AG08396 (cell line): ENCODE results near the gene ADGRG1.
A peak's percentile ranks its signal among the peaks of the same experiment; 100 is the strongest.

Experiments
- DNase-seq: peaks from one replicate; pipeline ENCODE4 v3.0.0; 2012; ENCODE audit warnings: low spot score, mixed read lengths

The ADGRG1 gene

DNA sequence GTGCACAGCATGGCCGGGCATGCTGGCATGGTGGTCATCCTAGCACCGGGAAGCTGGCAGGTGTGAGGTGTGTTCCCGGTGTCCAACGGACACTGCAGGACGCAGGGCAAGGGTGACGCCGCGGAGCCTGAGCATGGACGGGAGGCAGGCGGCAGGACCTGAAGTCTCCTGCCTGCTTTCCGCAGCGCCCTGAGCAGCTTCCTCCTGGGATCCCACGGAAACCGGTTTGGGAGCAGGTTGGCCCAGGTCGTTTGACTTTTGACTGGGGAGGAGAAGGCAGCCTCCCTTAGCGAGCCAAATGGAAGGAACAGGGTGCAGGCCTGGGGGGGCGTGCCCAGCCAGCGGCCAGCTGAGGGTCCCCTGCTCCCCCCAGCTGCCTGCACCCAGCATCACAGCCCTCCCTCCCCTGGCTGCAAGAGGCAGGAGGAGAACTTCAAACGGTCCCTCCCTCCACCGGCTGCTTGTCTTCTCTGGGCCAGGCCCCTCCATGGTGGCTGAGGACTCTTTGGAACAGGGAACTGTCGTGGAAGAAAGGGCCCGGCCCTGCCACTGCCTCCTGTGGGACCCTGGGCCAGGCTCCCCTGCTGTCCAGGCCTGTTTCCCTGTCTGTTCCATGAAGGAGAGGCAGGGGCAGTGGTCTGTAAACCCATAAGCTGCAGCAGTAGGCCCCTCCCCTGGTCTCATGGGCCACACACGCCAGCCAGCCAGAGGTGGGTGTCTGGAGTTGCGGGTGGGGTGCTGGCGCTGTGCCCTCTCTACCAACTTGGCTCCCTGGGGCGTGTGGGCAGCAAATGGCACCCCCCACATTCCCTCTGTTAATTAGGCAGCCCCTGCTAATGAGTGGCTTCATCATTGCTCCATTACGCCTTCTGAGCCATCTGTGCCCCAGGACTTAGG lies 7.8 kb upstream of the ADGRG1 start:
- DNase-seq = no peak

DNA sequence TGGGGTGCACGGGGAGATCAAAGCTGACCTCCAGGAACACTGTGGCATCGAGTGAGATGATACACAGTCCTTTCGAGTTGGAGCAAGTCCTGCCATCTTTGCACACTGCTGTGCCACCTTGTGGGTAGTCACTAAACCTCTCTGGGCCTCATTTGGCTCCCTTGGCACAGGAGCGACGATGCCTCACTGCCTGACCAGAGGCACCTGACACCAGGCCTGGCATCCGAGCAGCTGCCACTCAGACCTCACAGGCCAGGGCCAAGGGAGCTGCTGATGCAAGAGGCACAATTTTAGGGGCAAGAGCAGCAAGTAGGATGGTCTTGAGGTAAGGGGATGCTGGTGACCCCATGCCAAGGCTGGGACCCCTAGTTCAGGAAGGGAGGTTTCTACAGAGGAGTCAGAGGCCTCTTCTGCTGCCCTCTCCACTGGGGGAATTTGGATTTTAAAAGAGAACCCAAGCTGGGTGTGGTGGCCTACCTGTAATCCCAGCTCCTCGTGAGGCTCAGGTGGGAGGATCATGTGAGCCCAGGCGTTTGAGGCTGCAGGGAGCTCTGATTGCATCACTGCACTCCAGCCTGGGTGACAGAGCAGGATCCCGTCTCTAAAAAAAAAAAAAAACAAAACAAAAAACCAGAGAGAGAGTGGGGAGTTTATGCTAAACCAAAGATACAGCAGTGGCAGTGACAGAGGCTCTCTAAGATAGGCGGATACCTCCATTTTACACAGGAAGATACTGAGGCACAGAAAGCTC lies 6.7 kb upstream of the ADGRG1 start:
- no peak for DNase-seq

DNA sequence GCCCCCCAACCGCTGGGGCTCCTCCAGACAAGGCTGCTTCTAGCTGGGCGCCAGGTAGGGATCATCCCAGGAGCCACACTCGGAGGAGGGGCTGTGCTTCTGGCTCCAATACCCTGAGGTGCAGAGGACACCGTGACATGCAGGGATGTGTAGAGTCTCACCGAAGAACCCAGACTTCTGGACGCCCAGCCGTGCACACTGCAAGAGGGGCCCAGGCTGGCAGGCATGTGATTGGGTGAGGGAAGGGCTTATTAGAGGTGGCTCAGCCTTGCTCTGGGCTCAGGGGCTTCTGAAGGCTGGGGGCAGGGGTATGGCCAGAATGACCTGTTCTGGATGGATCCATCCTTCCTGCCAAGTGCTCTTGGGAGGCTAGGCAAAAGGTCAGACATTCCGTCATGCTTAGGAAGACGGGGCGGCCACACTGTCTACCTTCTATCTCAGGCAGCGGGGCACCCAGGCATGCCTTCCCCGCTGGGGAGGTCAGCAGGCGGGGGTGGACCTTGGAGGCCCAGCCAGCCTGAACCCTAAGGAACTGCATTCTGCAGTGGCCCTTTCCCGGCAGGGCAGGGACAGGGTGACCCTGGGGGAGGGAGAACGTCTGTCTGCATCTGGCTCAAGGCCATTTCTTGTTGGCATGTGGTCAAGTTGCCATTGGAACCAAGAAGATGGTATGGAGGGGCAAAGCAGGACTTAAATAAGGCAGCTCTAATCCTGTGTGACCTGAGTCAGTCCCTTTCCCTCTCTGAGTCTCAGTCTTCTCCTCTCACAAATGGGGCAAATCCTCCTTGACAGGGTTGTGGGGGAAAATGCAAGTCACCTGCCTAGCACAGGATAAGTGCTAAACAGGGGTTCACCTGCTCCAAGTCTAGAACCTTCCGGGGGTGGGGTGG lies 5.8 kb upstream of the ADGRG1 start:
- DNase-seq = no peak

DNA sequence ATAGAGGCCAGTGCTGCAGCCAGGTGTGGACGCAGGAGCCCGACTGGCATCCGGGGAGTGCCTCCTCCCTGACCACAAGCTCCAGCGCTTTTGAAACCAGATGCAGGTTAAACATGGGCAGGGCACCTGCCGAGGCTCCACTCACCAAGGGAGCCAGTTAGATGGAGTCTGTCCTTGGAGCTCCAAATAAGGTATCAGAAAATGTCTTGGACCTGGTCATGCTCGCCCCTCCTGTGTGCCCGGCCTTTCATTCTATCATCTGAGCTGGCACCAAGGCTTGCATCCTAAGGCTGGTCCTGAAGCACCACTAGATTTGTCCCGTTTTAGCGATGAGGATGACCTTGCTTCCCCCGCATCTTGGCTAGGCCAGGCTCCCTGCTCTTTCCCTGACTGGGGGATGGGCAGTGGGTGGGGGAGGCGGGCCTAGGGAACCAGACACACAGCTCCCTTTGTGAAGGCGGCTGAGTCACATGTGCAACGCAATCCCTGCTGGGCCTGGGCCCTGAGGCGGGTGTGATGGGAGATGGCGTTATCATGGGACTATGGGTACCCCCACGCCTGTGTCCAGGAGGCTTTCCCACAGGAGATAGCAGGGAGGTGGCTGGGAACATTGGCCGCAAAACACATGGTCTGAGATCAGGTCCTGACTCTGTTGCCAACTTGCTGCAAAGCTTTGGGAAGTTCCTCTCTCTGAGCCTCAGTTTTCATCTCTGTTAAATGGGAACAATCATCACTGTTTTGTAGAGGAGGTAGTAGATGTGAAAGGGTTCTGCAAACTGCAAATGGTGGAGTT lies 5.0 kb upstream of the ADGRG1 start:
- no peak for DNase-seq

DNA sequence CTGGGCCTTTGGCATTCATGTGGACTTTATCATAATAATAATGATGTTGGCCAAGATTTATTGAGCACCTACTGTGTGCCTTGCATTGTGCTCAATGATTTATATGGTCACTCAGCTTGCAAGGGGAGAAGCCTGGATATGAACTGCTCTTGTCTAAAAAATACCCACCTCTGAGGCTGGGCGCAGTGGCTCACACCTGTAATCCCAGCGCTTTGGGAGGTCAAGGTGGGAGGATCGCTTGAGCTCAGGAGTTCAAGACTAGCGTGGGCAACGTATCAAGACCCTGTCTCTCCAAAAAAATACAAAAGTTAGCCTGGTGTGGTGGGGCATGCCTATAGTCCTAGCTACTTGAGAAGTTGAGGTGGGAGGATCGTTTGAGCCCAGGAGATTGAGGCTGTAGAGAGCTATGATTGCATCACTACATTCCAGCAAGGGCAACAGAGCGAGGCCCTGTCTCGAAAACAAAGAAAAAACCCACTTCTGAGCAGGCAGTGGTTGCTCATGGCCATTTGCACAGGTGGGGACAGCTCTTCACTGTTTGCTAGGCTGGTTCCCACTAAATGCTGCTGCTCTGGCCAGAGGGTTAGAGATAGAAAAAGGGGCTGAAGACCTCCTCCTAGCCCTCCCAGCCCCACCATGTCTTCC lies 4.3 kb upstream of the ADGRG1 start:
- no peak for DNase-seq

DNA sequence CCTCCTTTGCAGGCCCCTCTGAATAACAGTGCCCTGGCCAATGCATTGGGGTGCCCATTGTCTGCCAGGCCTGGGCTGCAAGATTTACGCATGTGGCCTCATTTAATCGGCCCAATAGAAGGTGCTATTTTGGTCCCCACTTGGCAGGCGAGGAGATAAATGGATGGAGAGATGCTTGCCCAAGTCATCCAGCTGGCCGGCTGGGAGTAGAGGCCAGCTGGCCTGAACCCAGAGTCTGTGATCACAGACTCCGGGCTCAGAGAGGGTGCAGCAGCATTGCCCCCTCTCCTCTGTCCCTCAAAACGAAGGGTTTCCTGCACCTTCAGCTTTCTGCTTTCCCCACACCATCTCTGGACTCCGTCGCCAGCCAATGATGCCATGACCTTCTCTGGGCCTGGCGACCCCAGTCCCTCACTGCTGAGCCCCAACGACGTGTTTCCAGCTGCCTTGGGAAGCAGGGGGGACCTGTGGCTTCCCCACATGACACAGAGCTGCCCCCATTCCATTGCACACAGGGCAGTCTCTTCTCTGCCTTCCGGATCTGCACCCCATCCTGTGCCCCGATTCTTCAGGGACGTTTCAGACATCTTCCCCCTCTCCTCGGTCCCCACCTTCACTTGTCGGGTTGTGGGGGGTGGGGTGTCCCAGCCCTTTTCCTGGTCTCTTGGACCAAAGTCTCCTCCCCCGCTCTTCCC lies 3.5 kb upstream of the ADGRG1 start:
- no peak for DNase-seq

DNA sequence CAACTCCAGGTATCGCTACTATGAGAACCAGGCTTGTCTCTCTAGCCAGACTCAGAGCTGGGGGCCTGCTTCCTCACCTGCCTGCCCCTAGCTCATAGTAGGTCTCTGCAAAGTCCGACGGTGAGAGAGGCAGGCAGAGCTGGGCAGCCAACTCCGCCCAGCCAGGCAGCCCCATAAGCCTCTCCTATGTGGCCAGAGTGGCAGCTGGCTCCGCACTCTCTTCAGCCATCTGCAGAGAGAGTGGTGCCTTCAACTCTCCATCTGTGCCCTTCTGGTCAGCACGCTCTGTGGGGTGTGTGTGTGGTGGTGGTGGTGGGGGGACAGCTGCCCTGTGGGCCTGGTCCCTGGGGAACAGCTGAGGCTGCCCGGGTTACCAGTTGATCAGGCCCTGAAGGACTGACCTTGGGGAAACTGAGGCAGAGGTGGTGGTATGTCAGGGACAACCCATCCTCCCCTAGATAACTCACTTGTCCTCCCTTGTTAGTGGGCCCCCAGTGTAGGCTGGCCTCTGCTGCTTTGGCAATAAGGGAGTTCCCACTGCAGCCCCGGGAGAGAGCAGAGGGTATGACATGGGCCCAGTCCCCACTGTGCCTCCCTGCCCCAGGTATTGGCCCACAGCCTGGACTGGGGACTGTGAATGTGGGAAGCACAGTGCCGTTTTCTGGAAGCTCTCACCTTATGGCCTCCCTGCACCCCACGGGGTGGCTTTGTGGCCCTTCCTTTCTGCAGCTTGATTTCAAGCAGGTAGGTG lies 1.8 kb upstream of the ADGRG1 start:
- no peak for DNase-seq

DNA sequence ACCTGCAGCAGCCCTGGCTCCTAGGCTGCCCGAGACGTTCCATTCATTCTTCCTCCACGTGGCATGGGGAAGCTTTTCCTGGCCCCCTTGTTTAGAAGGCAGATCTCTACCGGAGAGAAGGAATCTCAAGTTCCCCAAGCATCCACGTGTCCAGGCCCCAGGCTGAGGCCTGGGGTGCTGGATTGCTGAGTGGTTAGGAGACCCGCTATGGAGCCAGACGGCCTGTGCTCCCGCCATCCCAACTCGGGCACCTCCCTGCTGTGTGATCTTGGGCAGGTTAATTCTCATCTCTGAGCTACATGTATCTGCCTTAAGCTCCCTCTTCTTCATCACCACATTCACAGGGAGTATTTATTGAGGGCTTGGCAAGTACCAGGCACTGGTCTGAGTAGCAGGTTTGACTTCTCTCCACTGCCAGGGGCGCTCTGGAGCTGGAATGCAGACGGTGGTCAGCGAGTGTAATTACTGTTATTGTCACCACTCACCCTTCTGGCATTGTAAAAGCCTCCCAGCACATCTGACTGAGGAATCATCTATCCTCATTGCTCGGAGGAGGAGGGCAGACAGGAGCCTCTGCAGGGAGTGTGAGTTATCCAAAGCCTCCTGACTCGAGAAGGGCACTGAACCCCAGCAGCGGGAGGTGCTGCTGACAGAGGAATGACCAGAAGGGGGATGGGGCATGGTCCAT lies 1.1 kb upstream of the ADGRG1 start:
- DNase-seq = peak; percentile 70

DNA sequence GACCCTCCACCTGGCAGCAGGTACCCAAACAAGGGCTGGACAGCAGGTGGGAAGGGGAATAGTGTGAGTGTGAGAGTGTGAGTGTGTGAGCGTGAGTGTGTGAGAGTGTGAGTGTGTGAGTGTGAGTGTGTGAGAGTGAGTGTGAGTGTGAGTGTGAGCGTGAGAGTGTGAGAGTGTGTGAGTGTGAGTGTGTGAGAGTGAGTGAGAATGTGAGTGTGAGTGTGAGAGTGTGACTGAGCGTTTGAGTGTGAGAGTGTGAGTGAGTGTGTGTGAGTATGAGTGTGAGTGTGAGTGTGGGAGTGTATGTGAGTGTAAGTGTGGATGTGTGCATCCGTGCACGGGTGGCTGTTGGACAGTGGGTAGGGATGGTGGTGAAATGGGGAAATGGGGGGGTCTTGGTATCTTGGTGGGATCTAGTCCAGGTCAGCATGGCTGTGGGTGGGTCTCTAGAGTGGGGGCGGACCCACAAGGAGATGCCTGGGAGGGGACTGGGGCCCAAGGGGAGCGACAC lies 408 bp downstream of the ADGRG1 start:
- no peak for DNase-seq

DNA sequence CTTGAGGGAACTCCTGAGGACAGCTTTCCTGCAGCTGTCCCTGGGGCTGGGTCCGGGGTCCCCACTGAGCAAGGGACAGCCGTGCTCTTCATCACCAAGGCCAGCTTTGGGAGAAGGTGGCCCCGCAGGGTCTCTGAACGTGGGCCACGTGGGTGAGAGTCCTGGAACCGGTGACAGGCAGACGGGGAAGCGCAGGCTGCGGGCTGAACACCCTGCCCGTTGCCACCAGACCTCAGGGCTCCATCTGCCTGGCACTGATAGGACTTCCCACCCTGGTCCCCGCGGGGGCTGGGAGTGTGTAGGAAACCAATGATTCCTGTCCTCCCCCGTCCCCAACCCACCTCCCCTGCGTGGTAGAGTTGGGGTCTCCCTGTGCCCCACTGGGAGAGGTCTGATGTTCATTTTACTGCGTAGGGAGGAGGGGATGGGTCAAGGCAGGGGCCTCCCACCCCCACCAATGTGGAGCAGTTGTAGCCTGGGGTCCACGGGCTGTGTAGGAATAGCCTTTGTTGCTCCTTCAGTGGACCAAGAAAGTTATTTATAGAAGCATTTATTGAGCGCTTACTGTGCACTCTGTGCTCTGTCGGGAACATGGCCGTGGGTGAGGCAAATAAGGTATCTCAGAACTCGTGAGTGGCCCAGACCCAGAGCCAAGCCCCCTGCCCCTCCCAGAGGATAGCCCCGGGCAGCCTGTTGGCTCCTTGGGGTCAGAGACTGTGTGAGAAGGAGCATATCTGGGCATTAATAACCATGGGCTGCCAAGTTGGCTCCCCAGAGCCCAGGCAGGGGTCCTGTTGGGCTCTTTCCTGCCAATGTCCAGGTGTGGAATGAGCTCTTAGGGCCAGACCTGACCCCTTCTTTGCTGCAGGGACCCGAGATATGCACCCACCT lies 1.3 kb downstream of the ADGRG1 start:
- no peak for DNase-seq

DNA sequence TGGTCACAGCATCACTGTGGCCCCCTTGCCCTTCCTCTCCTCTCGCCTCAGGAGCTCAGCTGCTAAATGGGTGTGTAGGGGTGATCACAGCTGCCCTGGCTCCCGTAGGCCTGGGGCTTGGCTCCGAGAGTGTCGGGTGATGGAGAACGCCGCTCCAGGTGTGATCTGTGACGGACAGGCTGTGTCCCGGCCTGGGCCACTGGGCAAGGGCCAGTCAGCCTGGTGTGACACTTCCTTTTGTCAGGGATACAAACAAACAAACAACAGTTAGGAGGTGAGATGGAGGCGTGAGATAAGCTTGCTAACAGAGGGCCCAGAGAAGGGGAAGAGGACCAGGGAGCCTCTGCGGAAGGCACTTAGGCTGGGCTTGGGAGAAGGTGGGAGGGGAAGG lies 2.0 kb downstream of the ADGRG1 start:
- DNase-seq = no peak

DNA sequence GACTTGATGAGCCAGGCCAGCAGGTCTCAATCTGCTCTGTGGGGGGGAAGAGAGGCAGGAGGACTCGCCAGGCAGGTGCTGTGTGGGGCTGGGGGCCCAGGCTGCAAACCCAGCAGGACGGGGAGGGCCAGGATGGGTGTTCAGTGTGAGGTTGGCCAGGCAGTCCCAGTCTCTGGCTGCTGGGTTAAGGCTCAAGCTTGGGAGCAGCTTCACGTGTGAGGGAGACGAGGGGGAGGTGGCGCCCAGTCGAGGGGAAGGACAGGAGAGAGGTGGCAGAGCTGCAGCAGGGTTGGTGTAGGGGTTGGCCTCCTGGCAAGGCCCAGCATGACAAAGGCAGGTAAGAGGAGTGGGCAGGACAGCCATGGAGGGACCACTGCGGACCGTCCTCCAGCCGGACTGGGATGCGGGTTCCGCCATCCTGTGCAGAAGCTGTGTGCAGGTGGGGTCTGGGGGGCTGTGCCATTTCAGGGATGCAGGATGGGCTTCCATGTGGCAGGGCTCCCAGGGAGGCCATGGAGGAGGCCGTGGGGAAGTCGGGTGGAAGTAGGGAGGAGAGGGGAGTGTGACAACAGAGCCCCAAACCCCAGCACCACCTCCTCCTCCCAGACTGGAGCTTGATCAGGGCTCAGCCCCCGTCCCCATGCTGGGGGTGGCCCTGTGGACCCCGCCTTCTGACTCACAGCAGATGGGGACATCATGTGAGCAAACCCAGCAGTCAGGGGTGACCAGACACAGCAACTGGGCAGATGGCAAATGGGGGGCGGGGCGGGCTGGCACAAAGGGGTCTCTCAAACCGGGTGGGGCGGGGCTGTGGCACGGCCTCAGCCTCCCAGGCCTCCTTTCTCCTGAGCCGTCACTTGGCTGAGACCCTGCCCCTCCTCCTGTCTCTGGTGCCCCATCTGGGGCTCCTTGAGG lies 2.8 kb downstream of the ADGRG1 start:
- no peak for DNase-seq

DNA sequence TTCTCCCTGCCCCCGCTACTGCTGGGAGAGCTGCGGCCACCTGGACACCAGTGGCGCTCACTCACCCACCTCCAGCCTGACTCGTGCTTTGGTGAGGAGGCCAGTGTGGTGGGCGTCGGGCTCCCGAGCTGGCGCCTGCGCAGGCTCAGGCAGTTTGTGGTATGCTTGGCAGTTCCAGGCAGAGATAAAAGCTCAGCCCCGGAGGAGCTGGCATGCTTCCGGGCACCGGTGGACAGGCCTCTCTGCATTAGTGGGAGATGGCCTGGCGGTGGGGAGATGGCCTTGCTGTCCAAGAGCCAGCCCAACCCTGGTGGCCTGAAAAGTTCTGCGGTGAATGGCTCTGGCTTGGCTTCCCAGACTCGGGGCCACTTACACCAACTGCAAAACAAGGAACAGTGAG lies 4.1 kb downstream of the ADGRG1 start:
- no peak for DNase-seq

DNA sequence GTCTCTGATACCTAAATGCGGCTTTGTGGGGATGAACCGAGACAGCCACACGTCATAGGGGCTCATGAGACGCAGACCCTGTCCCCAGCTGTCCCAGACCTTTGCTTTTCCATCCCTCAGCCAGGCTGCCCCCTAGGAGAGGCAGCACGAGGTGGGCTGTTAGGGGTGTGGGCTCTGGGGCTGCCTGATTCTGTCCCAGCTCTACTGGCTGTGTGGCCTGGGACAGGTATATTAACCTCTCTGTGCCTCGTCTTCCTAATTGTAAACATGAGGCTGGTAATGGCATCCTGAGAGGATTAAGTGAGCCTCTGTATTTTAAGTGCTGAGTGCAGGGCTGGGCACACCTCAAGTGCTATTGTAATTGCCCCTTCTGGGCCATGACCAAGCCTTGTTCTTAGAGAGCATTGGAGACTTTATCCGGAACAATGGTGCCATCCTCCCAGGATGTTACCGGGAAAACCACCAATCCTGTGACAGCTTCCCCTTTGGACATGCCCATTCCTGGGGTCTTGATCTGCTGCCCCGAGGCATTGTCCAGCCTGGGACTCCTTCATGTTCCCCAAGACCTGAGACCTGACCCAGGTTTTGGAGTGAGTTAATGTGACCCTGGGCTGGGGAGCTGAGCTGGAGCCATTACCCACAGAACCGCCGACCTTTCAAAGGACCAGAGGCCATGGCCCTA lies 5.1 kb downstream of the ADGRG1 start:
- DNase-seq = no peak

DNA sequence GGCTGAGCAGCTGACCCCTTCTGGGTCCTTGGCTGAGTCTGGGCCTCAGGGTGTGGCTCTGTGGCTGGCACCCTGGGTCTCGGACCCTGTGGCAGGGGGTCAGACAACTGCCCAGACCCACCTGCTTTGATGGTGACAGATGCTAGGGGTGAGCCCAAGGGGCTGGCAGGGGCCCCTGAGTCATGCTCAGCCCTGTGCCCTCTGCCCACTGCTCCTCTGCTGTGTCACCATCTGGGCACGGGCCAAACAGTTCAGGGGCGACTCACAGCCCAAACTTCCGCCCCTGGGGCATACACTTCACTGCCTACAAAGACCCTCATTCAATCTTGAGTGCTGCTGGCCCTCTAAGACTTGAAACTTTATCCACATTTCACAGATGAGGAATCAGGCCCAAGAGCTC lies 5.7 kb downstream of the ADGRG1 start:
- peak; percentile 48 for DNase-seq
